GM23248 (cell line): ENCODE measurements around the gene SH3BGRL. TPM values are rescaled to one million over a fixed set of nuclear protein-coding genes. Genes with fewer than 3 reads are reported as not detected.

Experiments used
- DNase-seq: peaks from one replicate; pipeline ENCODE4 v3.0.0-alpha.2; 2015
- H2AFZ ChIP-seq: fragments of 200-600 bp; sonication (generic); 2 replicates; pipeline ENCODE4 v1.6.1; 2016; ENCODE audit warnings: antibody characterized with exemption
- H3F3A ChIP-seq: fragments of 200-600 bp; sonication (generic); 2 replicates; pipeline ENCODE4 v1.6.1; 2016; ENCODE audit warnings: mild to moderate bottlenecking, antibody characterized with exemption, mixed run types; ENCODE audit not compliant: insufficient read depth
- H3K27ac ChIP-seq: fragments of 200-600 bp; sonication (generic); 2 replicates; pipeline ENCODE4 v1.5.1; 2016; ENCODE audit warnings: mild to moderate bottlenecking
- H3K27me3 ChIP-seq: fragments of 200-600 bp; sonication (generic); replicated peaks from 2 replicates; pipeline ENCODE4 v1.6.1; 2016; ENCODE audit warnings: mild to moderate bottlenecking; ENCODE audit not compliant: insufficient read depth
- H3K36me3 ChIP-seq: fragments of 200-600 bp; sonication (generic); 2 replicates; pipeline ENCODE4 v1.6.1; 2016; ENCODE audit warnings: low read depth, mild to moderate bottlenecking
- H3K4me1 ChIP-seq: fragments of 200-600 bp; sonication (generic); 2 replicates; pipeline ENCODE4 v1.6.1; 2016; ENCODE audit warnings: mild to moderate bottlenecking; ENCODE audit not compliant: insufficient read depth
- H3K4me2 ChIP-seq: fragments of 200-600 bp; sonication (generic); one replicate; pipeline ENCODE4 v1.6.1; 2016; ENCODE audit warnings: mild to moderate bottlenecking; ENCODE audit not compliant: unreplicated experiment
- H3K4me3 ChIP-seq: fragments of 200-600 bp; sonication (generic); 2 replicates; pipeline ENCODE4 v1.5.1; 2016; ENCODE audit warnings: mild to moderate bottlenecking
- H3K79me2 ChIP-seq: fragments of 200-600 bp; sonication (generic); 2 replicates; pipeline ENCODE4 v1.6.1; 2016; ENCODE audit warnings: mild to moderate bottlenecking; ENCODE audit not compliant: insufficient read depth
- H3K9ac ChIP-seq: fragments of 200-600 bp; sonication (generic); 2 replicates; pipeline ENCODE4 v1.6.1; 2016; ENCODE audit warnings: mild to moderate bottlenecking
- H3K9me2 ChIP-seq: fragments of 200-600 bp; sonication (generic); 2 replicates; pipeline ENCODE4 v1.6.1; 2016; ENCODE audit warnings: mixed run types, mild to moderate bottlenecking, moderate library complexity; ENCODE audit not compliant: insufficient read depth
- H3K9me3 ChIP-seq: fragments of 200-600 bp; sonication (generic); one replicate; pipeline ENCODE4 v1.6.1; 2017; ENCODE audit warnings: low read depth
- H4K20me1 ChIP-seq: fragments of 200-600 bp; sonication (generic); 2 replicates; pipeline ENCODE4 v1.6.0; 2016; ENCODE audit not compliant: insufficient read depth
- EZH2 ChIP-seq: fragments of 200-600 bp; sonication (generic); IDR thresholded peaks from 2 replicates; pipeline ENCODE4 v1.6.1; 2018; ENCODE audit warnings: antibody characterized with exemption, mild to moderate bottlenecking; ENCODE audit not compliant: insufficient read depth, poor library complexity, severe bottlenecking
- EZH2phosphoT487 ChIP-seq: fragments of 200-600 bp; sonication (generic); IDR thresholded peaks from 2 replicates; pipeline ENCODE4 v1.6.1; 2018; ENCODE audit warnings: antibody characterized with exemption, moderate library complexity, mild to moderate bottlenecking, low read depth; ENCODE audit not compliant: insufficient read depth
- WGBS, 2 experiments: methylation state at CpG; one replicate each; pipeline ENCODE4 v1.1.6; 2015 to 2017; ENCODE audit warnings: low lambda C conversion rate in 2 of 2, low coverage in 1 of 2; ENCODE audit errors: missing lambda C conversion rate in 2 of 2; 5-methylcytosine and 5-hydroxymethylcytosine counted together
- in situ Hi-C: fragments of 300-500 bp; cut with MboI; formaldehyde crosslinking; loops from 2 replicates; pipeline ENCODE4 v1.15.0; 2020
- polyA plus RNA-seq: library from polyadenylated mRNA; unstranded; fragments of >200 nt; fragmentation: Nextera tagmentation; extraction: Ambion mirVana; gene quantifications from 2 replicates; pipeline ENCODE4 v1.2.1, GENCODE V29; 2016
- total RNA-seq: library from RNA; depleted of rRNA; stranded (reverse); fragments of >200 nt; shearing (Covaris generic); gene quantifications from 2 replicates; pipeline ENCODE4 v1.2.3, GENCODE V29; 2014

The SH3BGRL gene
- total and polyA plus RNA-seq, 2 experiments from 2014 or later: 149 to 172 TPM

GRCh38 chrX:81231476-81231875 is 29.6 kb downstream of the SH3BGRL start:
- no peaks in the 10 kb centered on the region for H4K20me1 ChIP-seq
- no peaks in the 10 kb centered on the region for H3K9me3 ChIP-seq
- no peak overlapping the region for H3K4me2 ChIP-seq
- no peak overlapping the region for H3K9ac ChIP-seq
- H2AFZ ChIP-seq: no peak overlapping the region
- H3K27me3 ChIP-seq: no peaks in the 10 kb centered on the region
- no peaks in the 10 kb centered on the region for H3K4me1 ChIP-seq
- DNase-seq: no peak
- no peak overlapping the region for H3K4me3 ChIP-seq
- in situ Hi-C loops: no loop called here
- 0 out of 2 replicates have a peak, but pooled peaks cover 20% of the 10 kb centered on the region for H3K79me2 ChIP-seq
- H3K27ac ChIP-seq: no peak overlapping the region
- WGBS, 2 experiments: 86 to 100% methylated on average over 1 of the region's 1 CpG
- H3K36me3 ChIP-seq: no peaks in the 10 kb centered on the region
- H3F3A ChIP-seq: no peaks in the 10 kb centered on the region
- H3K9me2 ChIP-seq: no peaks in the 10 kb centered on the region
- TF ChIP-seq EZH2phosphoT487 (no peak), EZH2 (no peak)

GRCh38 chrX:81232218-81232617 is 30.3 kb downstream of the SH3BGRL start:
- Histone ChIP-seq H3K27me3 (no peaks in the 10 kb centered on the region), H2AFZ (no peak overlapping the region), H3K36me3 (no peaks in the 10 kb centered on the region), H3K4me3 (no peak overlapping the region), H4K20me1 (no peaks in the 10 kb centered on the region), H3K27ac (no peak overlapping the region), H3K79me2 (0 out of 2 replicates have a peak, but pooled peaks cover 20% of the 10 kb centered on the region), H3K9ac (no peak overlapping the region), H3K4me2 (no peak overlapping the region), H3K9me3 (no peaks in the 10 kb centered on the region), H3K4me1 (no peaks in the 10 kb centered on the region), H3F3A (no peaks in the 10 kb centered on the region), H3K9me2 (no peaks in the 10 kb centered on the region)
- WGBS, 2 experiments: 89 to 100% methylated on average over 1 of the region's 1 CpG
- DNase-seq: no peak
- TF ChIP-seq EZH2 (no peak), EZH2phosphoT487 (no peak)
- in situ Hi-C loops: no loop called here

- H3K4me1 ChIP-seq: no peaks in the 10 kb centered on the region
- no peaks in the 10 kb centered on the region for H3K9me3 ChIP-seq
- WGBS, 2 experiments: 89 to 100% methylated on average over 1 of the region's 1 CpG
- H4K20me1 ChIP-seq: no peaks in the 10 kb centered on the region
- no peak overlapping the region for H3K9ac ChIP-seq
- TF ChIP-seq EZH2 (no peak), EZH2phosphoT487 (no peak)
- no peaks in the 10 kb centered on the region for H3F3A ChIP-seq
- H3K36me3 ChIP-seq: no peaks in the 10 kb centered on the region
- no peak for DNase-seq
- H3K4me2 ChIP-seq: no peak overlapping the region
- no peak overlapping the region for H3K4me3 ChIP-seq
- no peaks in the 10 kb centered on the region for H3K27me3 ChIP-seq
- 0 out of 2 replicates have a peak, but pooled peaks cover 15% of the 10 kb centered on the region for H3K79me2 ChIP-seq
- in situ Hi-C loops: no loop called here
- H3K9me2 ChIP-seq: no peaks in the 10 kb centered on the region
- H2AFZ ChIP-seq: no peak overlapping the region
- no peak overlapping the region for H3K27ac ChIP-seq
Observed at GRCh38 chrX:81237516-81237915, 35.6 kb downstream of the SH3BGRL start.

- Histone ChIP-seq H3K4me3 (no peak overlapping the region), H2AFZ (no peak overlapping the region), H4K20me1 (no peaks in the 10 kb centered on the region), H3K27me3 (no peaks in the 10 kb centered on the region), H3K36me3 (no peaks in the 10 kb centered on the region), H3K4me2 (no peak overlapping the region), H3K9me2 (no peaks in the 10 kb centered on the region), H3K9ac (no peak overlapping the region), H3K27ac (no peak overlapping the region), H3K4me1 (no peaks in the 10 kb centered on the region), H3F3A (no peaks in the 10 kb centered on the region), H3K9me3 (no peaks in the 10 kb centered on the region), H3K79me2 (0 out of 2 replicates have a peak, but pooled peaks cover 13% of the 10 kb centered on the region)
- WGBS, 2 experiments: 95 to 100% methylated on average over 2 to 4 of the region's 4 CpGs
- TF ChIP-seq EZH2: no peak
- TF ChIP-seq EZH2phosphoT487: no peak
- in situ Hi-C loops: no loop called here
- no peak for DNase-seq
Observed at GRCh38 chrX:81238166-81238565, 36.3 kb downstream of the SH3BGRL start.

GRCh38 chrX:81240701-81241331 is 38.9 kb downstream of the SH3BGRL start:
- DNase-seq: no peak
- 94 to 100% methylated on average over 2 to 3 of the region's 4 CpGs for WGBS, 2 experiments
- in situ Hi-C loops: no loop called here

More at GRCh38 chrX:81240701-81241331, 38.9 kb downstream of the SH3BGRL start:
- Histone ChIP-seq H3F3A (no peaks in the 10 kb centered on the region), H3K9me2 (no peaks in the 10 kb centered on the region), H3K9ac (no peak overlapping the region), H4K20me1 (no peaks in the 10 kb centered on the region), H3K4me1 (no peaks in the 10 kb centered on the region), H3K27me3 (no peaks in the 10 kb centered on the region), H3K4me2 (no peak overlapping the region), H2AFZ (no peak overlapping the region), H3K27ac (no peak overlapping the region), H3K4me3 (no peak overlapping the region), H3K79me2 (no peaks in the 10 kb centered on the region), H3K9me3 (no peaks in the 10 kb centered on the region), H3K36me3 (no peaks in the 10 kb centered on the region)
- TF ChIP-seq EZH2 (no peak), EZH2phosphoT487 (no peak)
